Thyroid gland (tissue), 4 donors: ENCODE results near the gene MAP2K5. TPM values are rescaled to one million over a fixed set of nuclear protein-coding genes. Genes with fewer than 3 reads are reported as not detected.

Source experiments
- DNase-seq, 2 donors: peaks; one replicate each; pipeline ENCODE4 v3.0.0-alpha.2; 2019
- H3K27ac ChIP-seq, 3 donors: fragments of 200-600 bp; sonication (generic); 1 replicate in 2 of 3; 2 replicates in 1 of 3; pipeline ENCODE4 v1.5.1; 2016 to 2019; ENCODE audit warnings: mild to moderate bottlenecking in 1 of 3, moderate library complexity in 1 of 3
- H3K27me3 ChIP-seq: fragments of 200-600 bp; sonication (generic); one replicate; pipeline ENCODE4 v1.5.1; 2019
- H3K36me3 ChIP-seq, 2 donors: fragments of 200-600 bp; sonication (generic); one replicate each; pipeline ENCODE4 v1.5.1; 2016 to 2019
- H3K4me1 ChIP-seq, 2 donors: fragments of 200-600 bp; sonication (generic); one replicate each; pipeline ENCODE4 v1.5.1; 2017 to 2019
- H3K4me3 ChIP-seq, 3 donors: fragments of 200-600 bp; sonication (generic); replicated peaks in 1 of 3; 1 replicate in 2 of 3; 2 replicates in 1 of 3; pipeline ENCODE4 v1.5.1; 2016; ENCODE audit warnings: mild to moderate bottlenecking in 1 of 3
- H3K9me3 ChIP-seq: fragments of 200-600 bp; sonication (generic); one replicate; pipeline ENCODE4 v1.5.1; 2017
- CTCF ChIP-seq, 6 experiments: fragments of 200-600 bp in 3 of 6; fragments of 450-650 bp in 3 of 6; sonication (generic) in 3 of 6; IDR thresholded peaks; one replicate each; pipeline ENCODE4 v1.5.1; 2016 to 2019; ENCODE audit warnings: antibody characterized with exemption in 6 of 6, mild to moderate bottlenecking in 2 of 6, inconsistent platforms in 1 of 6, moderate library complexity in 1 of 6
- POLR2A ChIP-seq, 2 donors: fragments of 450-650 bp; IDR thresholded peaks; one replicate each; pipeline ENCODE4 v1.6.1; 2017; ENCODE audit warnings: antibody characterized with exemption in 2 of 2, mild to moderate bottlenecking in 2 of 2, moderate library complexity in 1 of 2
- WGBS, 2 donors: methylation state at CpG; one replicate each; pipeline ENCODE4 v1.1.5; 2017; 5-methylcytosine and 5-hydroxymethylcytosine counted together
- intact Hi-C: fragments of 100-400 bp; cut with DNase I; formaldehyde crosslinking; loops from one replicate; pipeline ENCODE4 v1.15.1; 2023
- total RNA-seq, 4 donors: library from RNA; depleted of rRNA; stranded (reverse); fragments of >200 nt; gene quantifications; one replicate each; pipeline ENCODE4 v1.2.3, GENCODE V29; 2016

Gene MAP2K5
- total RNA-seq, 4 donors from 2014 or later = 10.2 to 32.1 (median 15.9) TPM

- intact Hi-C loops = no loop called here
- 88 to 95% methylated on average over 2 of the region's 2 CpGs for WGBS, 2 donors
- H3K4me1 ChIP-seq = no peaks in the 10 kb centered on the region
Observed at GRCh38 chr15:67605871-67606270, 63.4 kb downstream of the MAP2K5 start.

GRCh38 chr15:67606742-67607141 is 64.2 kb downstream of the MAP2K5 start:
- no peak for DNase-seq
- Histone ChIP-seq H3K9me3 (no peaks in the 10 kb centered on the region), H3K4me3 (no peak overlapping the region), H3K4me1 (no peaks in the 10 kb centered on the region), H3K27me3 (no peaks in the 10 kb centered on the region), H3K36me3 (no peaks in the 10 kb centered on the region), H3K27ac (no peak overlapping the region)
- WGBS, 2 donors = 95 to 98% methylated on average over 1 of the region's 1 CpG
- no peak for TF ChIP-seq CTCF (IDR thresholded peaks at IDR 0.05)
- no peak for TF ChIP-seq POLR2A (IDR thresholded peaks at IDR 0.05)
- intact Hi-C loops = no loop called here

More at GRCh38 chr15:67605871-67606270, 63.4 kb downstream of the MAP2K5 start:
- no peaks in the 10 kb centered on the region for H3K36me3 ChIP-seq
- TF ChIP-seq POLR2A (IDR thresholded peaks at IDR 0.05) (no peak), CTCF (IDR thresholded peaks at IDR 0.05) (no peak)
- no peak overlapping the region for H3K27ac ChIP-seq
- no peak overlapping the region for H3K4me3 ChIP-seq
- DNase-seq = no peak
- H3K9me3 ChIP-seq = no peaks in the 10 kb centered on the region
- no peaks in the 10 kb centered on the region for H3K27me3 ChIP-seq

- intact Hi-C loops = no loop called here
- Histone ChIP-seq H3K36me3 (no peaks in the 10 kb centered on the region), H3K9me3 (no peaks in the 10 kb centered on the region), H3K4me1 (no peaks in the 10 kb centered on the region), H3K4me3 (no peak overlapping the region), H3K27me3 (no peaks in the 10 kb centered on the region), H3K27ac (no peak overlapping the region)
- WGBS, 2 donors = 92 to 97% methylated on average over 4 of the region's 4 CpGs
- DNase-seq = no peak
- no peak for TF ChIP-seq POLR2A (IDR thresholded peaks at IDR 0.05)
- no peak for TF ChIP-seq CTCF (IDR thresholded peaks at IDR 0.05)
Observed at GRCh38 chr15:67607329-67607728, 64.8 kb downstream of the MAP2K5 start.

GRCh38 chr15:67607959-67608637 is 65.6 kb downstream of the MAP2K5 start:
- 94 to 97% methylated on average over 3 of the region's 3 CpGs for whole genome bisulfite sequencing, 2 donors
- no peaks in the 10 kb centered on the region for H3K27me3 ChIP-seq
- no peaks in the 10 kb centered on the region for H3K4me1 ChIP-seq
- DNase-seq = no peak
- H3K27ac ChIP-seq = no peak overlapping the region
- H3K36me3 ChIP-seq = no peaks in the 10 kb centered on the region
- no peak for TF ChIP-seq CTCF (IDR thresholded peaks at IDR 0.05)
- TF ChIP-seq POLR2A (IDR thresholded peaks at IDR 0.05) = no peak
- intact Hi-C loops = no loop called here
- H3K4me3 ChIP-seq = no peak overlapping the region
- H3K9me3 ChIP-seq = no peaks in the 10 kb centered on the region

GRCh38 chr15:67608638-67608959 is 66.1 kb downstream of the MAP2K5 start:
- H3K36me3 ChIP-seq = no peaks in the 10 kb centered on the region
- TF ChIP-seq CTCF (IDR thresholded peaks at IDR 0.05) = no peak
- no peak for TF ChIP-seq POLR2A (IDR thresholded peaks at IDR 0.05)
- 91 to 93% methylated on average over 2 of the region's 2 CpGs for whole genome bisulfite sequencing, 2 donors
- H3K4me1 ChIP-seq = no peaks in the 10 kb centered on the region
- no peaks in the 10 kb centered on the region for H3K9me3 ChIP-seq
- intact Hi-C loops = no loop called here
- no peak overlapping the region for H3K27ac ChIP-seq
- no peaks in the 10 kb centered on the region for H3K27me3 ChIP-seq
- no peak overlapping the region for H3K4me3 ChIP-seq
- no peak for DNase-seq
